GM20431 (cell line): ENCODE measurements around the gene OR10AD1.

Source experiments
- in situ Hi-C: fragments of 300-500 bp; cut with MseI, MboI; formaldehyde crosslinking; loops from one replicate; pipeline ENCODE4 v1.15.0; 2020; ENCODE audit warnings: low sequenced_read_pairs; ENCODE audit not compliant: unreplicated experiment

The OR10AD1 gene

DNA sequence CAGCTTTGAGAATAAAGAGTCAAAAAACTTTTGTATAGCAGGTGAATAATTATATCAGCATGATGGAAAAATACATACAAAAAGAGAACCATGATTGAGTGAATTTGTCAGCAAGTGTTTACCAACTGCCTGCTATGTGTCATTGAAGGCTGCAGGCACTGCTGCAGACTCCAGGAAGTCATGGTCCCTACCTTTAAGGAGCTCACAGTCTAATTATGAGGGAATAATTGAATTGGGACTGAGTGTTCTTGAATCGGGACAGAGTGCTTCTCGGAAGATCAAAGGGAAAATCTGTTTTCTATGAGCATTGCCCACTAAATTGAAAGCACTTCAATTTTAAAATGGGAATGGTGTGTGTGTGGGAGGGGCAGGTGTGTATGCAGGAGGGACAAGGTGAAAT, 9.5 kb downstream of the OR10AD1 start:
- in situ Hi-C loops: no loop called here

DNA sequence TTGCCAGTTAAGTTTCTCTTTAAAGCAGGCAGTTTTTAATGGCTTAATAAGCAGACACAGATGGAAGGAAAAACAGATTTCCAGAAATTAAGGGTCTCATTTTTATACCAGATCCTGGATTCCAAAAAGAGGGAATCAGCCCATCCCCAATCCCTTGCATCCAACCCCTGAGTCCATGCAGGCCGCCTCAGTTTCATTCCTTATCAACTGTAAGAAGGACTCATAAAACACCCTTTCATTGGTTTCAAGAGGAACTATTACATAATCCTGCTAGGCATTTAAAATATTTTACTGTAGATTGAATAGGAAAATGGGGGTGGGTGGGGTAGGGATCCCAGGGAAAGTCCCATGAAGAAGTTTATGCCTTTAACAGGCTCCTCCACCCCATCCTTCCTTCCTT, 10.2 kb downstream of the OR10AD1 start:
- in situ Hi-C loops: no loop called here

GRCh38 chr12:48191096-48191495, 12.0 kb downstream of the OR10AD1 start:
- in situ Hi-C loops: no loop called here

DNA sequence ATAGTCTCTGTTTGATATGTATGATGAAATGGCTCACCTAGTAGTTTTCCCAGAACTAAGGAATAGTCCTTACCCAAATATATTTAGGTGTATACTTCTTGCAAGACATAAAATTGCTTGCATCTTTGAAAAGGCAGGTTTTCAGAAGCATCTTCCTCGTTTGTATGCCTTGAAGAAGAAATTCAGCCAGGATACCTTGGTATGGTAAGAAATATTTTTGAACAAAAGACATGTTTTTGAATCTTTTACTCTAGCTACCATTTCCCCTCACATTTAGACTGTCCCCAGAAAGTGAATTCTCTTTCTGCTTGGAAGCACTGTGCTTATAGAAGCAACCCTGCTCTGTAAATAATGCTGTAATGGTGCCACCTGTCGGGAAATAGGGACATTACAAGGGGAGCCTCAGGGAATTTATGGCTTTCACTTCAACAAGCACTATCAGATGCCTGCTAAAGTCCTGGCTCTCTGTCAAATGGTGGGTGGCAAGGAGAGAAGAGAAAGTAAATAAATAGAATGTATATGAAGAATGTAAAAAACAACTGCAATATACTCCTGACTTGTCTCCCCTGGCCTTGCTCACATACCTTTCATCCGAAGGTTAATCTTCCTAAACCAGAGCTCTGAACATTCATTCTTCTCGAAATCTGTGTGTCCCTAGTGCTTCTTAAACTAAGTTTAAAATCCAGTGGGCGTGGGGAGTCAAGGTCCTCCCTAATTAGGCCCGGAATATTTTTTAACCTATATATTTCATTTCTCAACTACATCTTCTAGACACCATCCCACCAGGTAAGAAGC, 13.6 kb downstream of the OR10AD1 start:
- in situ Hi-C loops: no loop called here

GRCh38 chr12:48187916-48188695, 15.0 kb downstream of the OR10AD1 start:
- in situ Hi-C loops: no loop called here

DNA sequence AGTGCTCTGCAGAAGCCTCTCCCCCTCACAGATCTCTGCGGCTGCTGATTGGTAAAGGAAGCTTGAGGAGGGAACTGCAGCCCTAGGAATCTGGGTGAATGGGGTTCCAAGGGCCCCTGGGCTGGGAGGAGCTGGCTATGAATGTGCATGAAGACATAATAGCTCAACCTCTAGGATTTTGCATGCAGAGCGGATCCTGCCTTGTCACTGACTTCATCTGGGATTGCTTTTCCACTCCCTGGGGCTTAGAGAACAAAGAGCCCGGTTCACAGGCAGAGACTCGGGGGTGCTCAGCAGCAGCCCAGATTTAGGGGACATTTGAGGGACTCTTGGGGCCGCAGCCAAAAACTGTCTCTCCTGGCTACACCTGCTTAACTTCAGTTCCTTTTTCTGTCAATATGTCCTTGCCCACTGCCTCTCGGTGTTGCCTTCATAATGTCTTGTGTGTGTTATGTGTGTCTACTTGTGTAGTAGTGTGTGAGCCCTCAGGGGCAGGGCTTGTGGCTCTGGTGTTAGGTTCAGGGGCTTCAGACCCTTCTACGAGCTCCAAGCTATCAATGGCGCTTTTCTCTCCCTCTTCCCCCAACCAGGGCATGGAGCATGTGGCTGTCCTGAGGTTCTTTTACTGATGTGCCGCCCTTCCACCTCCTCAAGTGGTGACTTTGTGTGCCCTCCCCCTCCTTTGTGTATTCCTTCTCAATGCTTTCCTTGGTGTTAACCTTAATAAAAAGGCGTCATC, 17.7 kb downstream of the OR10AD1 start:
- in situ Hi-C loops: no loop called here

- in situ Hi-C loops: no loop called here
These were observed 18.6 kb downstream of the OR10AD1 start for GRCh38 chr12:48184549-48184922.

DNA sequence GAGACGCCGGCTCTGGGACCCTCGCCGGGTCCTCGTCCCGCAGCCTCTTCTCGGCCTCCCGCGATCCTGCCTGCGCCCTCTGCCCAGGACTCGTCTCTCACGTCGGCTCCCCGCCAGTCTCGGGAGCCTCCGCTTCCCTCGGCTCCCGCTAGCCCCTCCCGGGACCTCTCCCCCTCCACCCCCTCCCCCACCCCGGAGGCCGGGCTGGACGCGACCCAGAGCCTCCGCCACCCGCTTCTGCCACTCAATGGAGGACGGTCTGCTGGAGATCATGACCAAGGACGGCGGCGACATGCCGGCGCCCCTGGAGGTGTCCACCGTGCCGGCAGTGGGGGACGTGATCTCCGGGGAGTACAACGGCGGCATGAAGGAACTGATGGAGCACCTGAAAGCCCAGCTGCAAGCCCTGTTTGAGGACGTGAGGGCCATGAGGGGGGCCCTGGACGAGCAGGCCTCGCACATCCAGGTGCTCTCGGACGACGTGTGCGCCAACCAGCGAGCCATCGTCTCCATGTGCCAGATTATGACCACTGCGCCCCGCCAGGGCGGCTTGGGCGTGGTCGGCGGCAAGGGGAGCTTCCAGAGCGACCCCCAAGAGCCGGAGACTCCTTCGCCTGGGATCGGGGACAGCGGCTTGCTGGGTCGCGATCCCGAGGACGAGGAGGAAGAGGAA, 19.1 kb downstream of the OR10AD1 start:
- in situ Hi-C loops: no loop called here

DNA sequence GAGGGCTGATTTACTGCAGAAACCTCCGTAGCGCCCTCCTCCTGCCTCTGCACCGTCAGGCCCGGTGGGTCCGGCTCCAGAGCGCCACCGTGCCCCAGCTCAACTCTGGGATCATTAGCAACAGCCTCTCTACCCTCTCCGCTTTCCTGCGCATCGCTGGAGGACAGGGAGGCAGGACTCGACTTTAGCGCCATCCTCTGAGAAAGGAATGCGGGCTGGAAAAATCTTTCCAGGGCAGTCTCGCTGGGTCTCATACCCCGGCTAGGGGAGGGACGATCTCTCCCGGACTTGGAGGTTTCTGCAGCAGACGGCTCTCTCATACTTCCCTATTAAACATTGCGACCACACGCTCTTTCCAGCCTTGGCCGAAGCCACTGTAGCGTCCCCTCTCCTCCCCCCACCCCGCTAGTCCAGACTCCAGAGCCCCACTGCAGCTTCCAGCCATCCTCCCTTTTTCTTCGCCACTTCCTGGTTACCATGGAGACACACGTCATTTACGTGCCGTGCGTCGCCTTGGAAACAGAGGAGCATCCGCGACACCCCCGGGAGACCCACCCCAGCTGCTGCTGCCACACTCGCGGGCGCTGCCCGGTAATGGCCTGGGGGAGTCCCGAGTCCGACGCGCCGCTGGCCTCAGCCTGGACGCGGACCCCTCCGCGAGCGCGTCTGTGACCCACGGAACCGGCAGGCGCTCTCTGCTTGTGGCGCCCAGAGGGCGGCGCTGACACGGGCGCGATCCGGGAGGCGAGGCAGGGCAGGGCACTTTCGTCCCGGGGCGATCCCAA, 19.8 kb downstream of the OR10AD1 start, which contains the start of gene CCDC184:
Gene CCDC184 (plus strand): TSS at position 554 of the 785 bp plus-strand sequence. CDS start 479 bp downstream, outside the sequence.
- in situ Hi-C loops: no loop called here

DNA sequence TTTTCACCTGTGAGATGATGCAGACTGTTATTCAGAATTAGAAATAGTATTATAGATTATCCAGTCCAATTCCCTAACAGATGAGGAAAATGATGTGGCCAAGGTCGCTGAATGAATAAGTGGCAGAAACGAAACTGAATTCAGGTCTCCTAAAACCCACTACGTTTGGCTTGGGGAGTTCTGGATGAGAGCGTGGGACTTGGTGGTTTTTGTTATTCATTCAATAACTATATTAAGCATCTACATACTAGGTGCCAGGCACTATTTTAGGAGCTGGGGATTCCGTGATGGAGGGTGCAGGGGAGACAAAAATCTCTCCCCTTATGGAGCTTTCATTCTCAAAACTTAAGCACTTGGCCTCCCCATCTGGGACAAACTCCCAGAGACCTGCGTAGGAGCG, 20.5 kb downstream of the OR10AD1 start:
- in situ Hi-C loops: no loop called here

GRCh38 chr12:48180857-48181495, 22.1 kb downstream of the OR10AD1 start:
- in situ Hi-C loops: no loop called here

DNA sequence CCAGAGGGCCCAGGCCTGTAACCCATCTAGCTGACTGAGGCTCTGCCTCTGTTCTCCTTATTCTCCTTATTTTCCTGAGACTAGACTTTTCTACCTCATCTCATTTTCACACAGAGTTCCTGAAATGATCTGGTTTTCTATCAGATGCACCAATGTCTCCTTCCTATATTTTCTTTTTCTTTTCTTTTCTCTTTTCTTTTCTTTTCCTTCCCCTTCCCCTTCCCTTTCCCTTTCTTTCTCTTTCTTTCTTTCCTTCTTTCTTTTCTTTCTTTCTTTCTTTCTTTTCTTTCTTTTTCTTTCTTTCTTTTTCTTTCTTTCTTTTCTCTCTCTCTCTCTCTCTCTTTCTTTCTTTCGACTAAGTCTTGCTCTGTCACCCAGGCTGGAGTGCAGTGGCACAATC, 22.7 kb downstream of the OR10AD1 start:
- in situ Hi-C loops: no loop called here

GRCh38 chr12:48179466-48179865, 23.6 kb downstream of the OR10AD1 start:
- in situ Hi-C loops: no loop called here

GRCh38 chr12:48177982-48178381, 25.1 kb downstream of the OR10AD1 start:
- in situ Hi-C loops: no loop called here

GRCh38 chr12:48176417-48176751, 26.7 kb downstream of the OR10AD1 start:
- in situ Hi-C loops: no loop called here

- in situ Hi-C loops: no loop called here
These were observed 27.3 kb downstream of the OR10AD1 start for GRCh38 chr12:48175613-48176416.

GRCh38 chr12:48169011-48169410, 34.1 kb downstream of the OR10AD1 start:
- in situ Hi-C loops: loop anchor here (25.0 kb wide), 1 partner anchor 207 kb away; the partner anchor contains the start of gene TMEM106C
